ENCODE results near the gene CNN3. TPM values are rescaled to one million over a fixed set of nuclear protein-coding genes. Genes with fewer than 3 reads are reported as not detected.

The CNN3 gene
- polyA plus RNA-seq, 1 of the 3 experiments (the other 2 are of a cell fraction), result 204 TPM

GRCh38 chr1:94875794-94876193 is 51.1 kb downstream of the CNN3 start:
- Histone ChIP-seq H3K4me1 (ENCODE audit: control insufficient read depth in 1 of 2, insufficient read depth in 2 of 2, low read depth in 1 of 2, low read length in 1 of 2) (peaks cover 9 to 18% of the 10 kb centered on the region in 2 experiments; a peak in 2 of 4 replicates), H3F3A (replicated peaks; ENCODE audit: insufficient read depth) (no peaks in the 10 kb centered on the region), H3K9me3 (no peaks in the 10 kb centered on the region), H4K20me1 (ENCODE audit: insufficient read depth) (no peaks in the 10 kb centered on the region), H3K27me3 (ENCODE audit: insufficient read depth) (no peaks in the 10 kb centered on the region), H3K9ac (no peak overlapping the region), H3K27ac (ENCODE audit: low read depth in 2 of 2, low read length in 1 of 2) (no peak overlapping the region), H3K36me3 (replicated peaks in 1 of 2; ENCODE audit: control insufficient read depth in 1 of 2, insufficient read depth in 2 of 2, low read length in 1 of 2) (no peaks in the 10 kb centered on the region), H3K4me3 (ENCODE audit: low read depth in 2 of 2, low read length in 1 of 2) (no peak overlapping the region), H3K79me2 (ENCODE audit: insufficient read depth) (no peaks in the 10 kb centered on the region), H2AFZ (ENCODE audit: low read depth) (no peak overlapping the region), H3K4me2 (peak overlapping the region; percentile 16; the same call in 1 of the 2 replicates), H3K9me2 (no peaks in the 10 kb centered on the region)
- no peak for TF ChIP-seq RFX5 (IDR thresholded peaks at IDR 0.05; ENCODE audit: low read length)
- TF ChIP-seq NFIC (IDR thresholded peaks at IDR 0.05; ENCODE audit: borderline replicate concordance), result no peak
- no peak for TF ChIP-seq JUND (IDR thresholded peaks at IDR 0.05)
- TF ChIP-seq USF1 (IDR thresholded peaks at IDR 0.05; ENCODE audit: borderline replicate concordance, low read depth), result no peak
- TF ChIP-seq SMC3 (IDR thresholded peaks at IDR 0.05; ENCODE audit: low read depth, low read length), result no peak
- TF ChIP-seq YY1 (IDR thresholded peaks at IDR 0.05; ENCODE audit: low read depth), result no peak
- TF ChIP-seq POLR2AphosphoS5 (IDR thresholded peaks at IDR 0.05; ENCODE audit: low read depth, low read length), result no peak
- 100% methylated on average over 4 of the region's 4 CpGs for WGBS (ENCODE audit: low lambda C conversion rate)
- ChIA-PET CTCF (interaction anchor here (0.6 to 2.9 kb wide), 4 partner anchors 21 to 168 kb away, joined by 4 to 9 read pairs (median 5); no protein-coding TSS in a partner anchor), POLR2A (no interaction called here)
- DNase-seq, result no peak

GRCh38 chr1:94874423-94874822 is 52.5 kb downstream of the CNN3 start:
- no peaks in the 10 kb centered on the region for H4K20me1 ChIP-seq (ENCODE audit: insufficient read depth)
- H3K27ac ChIP-seq (ENCODE audit: low read depth in 2 of 2, low read length in 1 of 2), result no peak overlapping the region; a peak in 1 of 4 replicates
- no peaks in the 10 kb centered on the region for H3K27me3 ChIP-seq (ENCODE audit: insufficient read depth)
- no peaks in the 10 kb centered on the region for H3F3A ChIP-seq (replicated peaks; ENCODE audit: insufficient read depth)
- no peak overlapping the region for H3K9ac ChIP-seq
- H3K4me1 ChIP-seq (ENCODE audit: control insufficient read depth in 1 of 2, insufficient read depth in 2 of 2, low read depth in 1 of 2, low read length in 1 of 2), result peaks cover 9 to 18% of the 10 kb centered on the region in 2 experiments; a peak in 2 of 4 replicates
- DNase-seq, result no peak
- H3K4me2 ChIP-seq, result no peak overlapping the region
- H3K36me3 ChIP-seq (replicated peaks in 1 of 2; ENCODE audit: control insufficient read depth in 1 of 2, insufficient read depth in 2 of 2, low read length in 1 of 2), result no peaks in the 10 kb centered on the region
- no peak for TF ChIP-seq ZBTB33 (IDR thresholded peaks at IDR 0.05; ENCODE audit: borderline replicate concordance, low read depth)
- no peak for TF ChIP-seq RAD21 (IDR thresholded peaks at IDR 0.05; ENCODE audit: low read length)
- TF ChIP-seq POLR2AphosphoS5 (IDR thresholded peaks at IDR 0.05; ENCODE audit: low read depth, low read length), result no peak
- TF ChIP-seq ELF1 (IDR thresholded peaks at IDR 0.05), result no peak
- TF ChIP-seq TEAD4 (IDR thresholded peaks at IDR 0.05; ENCODE audit: borderline replicate concordance, insufficient read depth), result no peak
- TF ChIP-seq MAX (IDR thresholded peaks at IDR 0.05; ENCODE audit: low read depth), result no peak
- TF ChIP-seq TAF1 (IDR thresholded peaks at IDR 0.05; ENCODE audit: borderline replicate concordance, low read depth, low read length), result no peak
- no peak for TF ChIP-seq NRF1 (IDR thresholded peaks at IDR 0.05; ENCODE audit: low read depth, low read length)
- TF ChIP-seq TCF12 (IDR thresholded peaks at IDR 0.05), result no peak
- no peak for TF ChIP-seq FOXJ3 (CRISPR knock-in tag; IDR thresholded peaks at IDR 0.05)
- no peak for TF ChIP-seq IRF3 (IDR thresholded peaks at IDR 0.05; ENCODE audit: low read depth, low read length)
- TF ChIP-seq RCOR1 (IDR thresholded peaks at IDR 0.05; ENCODE audit: low read length), result no peak
- no peak for TF ChIP-seq YY1 (IDR thresholded peaks at IDR 0.05; ENCODE audit: low read depth)
- no peak for TF ChIP-seq CTCF (IDR thresholded peaks at IDR 0.05)
- no peak for TF ChIP-seq MEF2A (IDR thresholded peaks at IDR 0.05; ENCODE audit: borderline replicate concordance, low read depth)
- TF ChIP-seq USF1 (IDR thresholded peaks at IDR 0.05; ENCODE audit: borderline replicate concordance, low read depth), result no peak
- TF ChIP-seq RXRA (IDR thresholded peaks at IDR 0.05; ENCODE audit: borderline replicate concordance, low read depth), result no peak
- CTCF ChIA-PET, result interaction anchor here (0.6 to 2.9 kb wide), 8 partner anchors 11 to 785 kb away, joined by 3 to 9 read pairs (median 6); no protein-coding TSS in a partner anchor
- H3K9me2 ChIP-seq, result no peaks in the 10 kb centered on the region
- no peaks in the 10 kb centered on the region for H3K9me3 ChIP-seq
- no peak overlapping the region for H3K4me3 ChIP-seq (ENCODE audit: low read depth in 2 of 2, low read length in 1 of 2)
- H2AFZ ChIP-seq (ENCODE audit: low read depth), result no peak overlapping the region
- 94% methylated on average over 6 of the region's 6 CpGs for WGBS (ENCODE audit: low lambda C conversion rate)
- H3K79me2 ChIP-seq (ENCODE audit: insufficient read depth), result no peaks in the 10 kb centered on the region
- POLR2A ChIA-PET, result no interaction called here
